T47D (cell line): ENCODE measurements around the gene FIP1L1.
"Not testable (repeated sequence)": the region's sequence is repeated elsewhere in the genome, so short reads cannot be mapped to it uniquely, and the experiment has no call there.

Experiments
- DNase-seq, 2 experiments: peaks; one replicate each; pipeline versions ENCODE4 v3.0.0 to v3.0.0-alpha.2; 2011 to 2012; ENCODE audit warnings: low read depth in 1 of 2, low spot score in 1 of 2
- JUND ChIP-seq: IDR thresholded peaks from 2 replicates; pipeline ENCODE4 v1.6.1; 2012; ENCODE audit warnings: low read depth
- in situ Hi-C: cut with HindIII; loops from 2 replicates; pipeline ENCODE4 v1.10.0; 2016; ENCODE audit warnings: low sequenced_read_pairs, low pct_unique_long_range_greater_than_20kb

The FIP1L1 gene

DNA sequence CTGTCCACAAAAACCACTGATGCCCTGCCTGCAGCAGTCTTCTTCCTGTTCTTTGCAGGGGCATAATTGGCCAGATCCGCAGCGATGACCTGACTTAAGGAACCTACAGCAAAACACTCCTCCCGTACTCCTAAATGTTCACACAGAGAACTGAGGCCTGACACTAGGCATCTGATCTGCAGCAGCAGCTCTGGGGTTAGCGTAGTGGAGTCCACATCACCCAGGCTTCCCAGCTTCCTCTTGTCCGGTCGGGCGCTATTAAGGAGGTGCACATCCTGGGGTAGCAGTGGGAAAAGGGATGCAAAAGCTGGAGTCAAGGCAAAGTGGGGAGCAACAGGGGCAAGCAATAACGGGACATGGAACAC is 12.3 kb upstream of the FIP1L1 start:
- DNase-seq = no peak
- TF ChIP-seq JUND = no peak
- in situ Hi-C loops = no loop called here

DNA sequence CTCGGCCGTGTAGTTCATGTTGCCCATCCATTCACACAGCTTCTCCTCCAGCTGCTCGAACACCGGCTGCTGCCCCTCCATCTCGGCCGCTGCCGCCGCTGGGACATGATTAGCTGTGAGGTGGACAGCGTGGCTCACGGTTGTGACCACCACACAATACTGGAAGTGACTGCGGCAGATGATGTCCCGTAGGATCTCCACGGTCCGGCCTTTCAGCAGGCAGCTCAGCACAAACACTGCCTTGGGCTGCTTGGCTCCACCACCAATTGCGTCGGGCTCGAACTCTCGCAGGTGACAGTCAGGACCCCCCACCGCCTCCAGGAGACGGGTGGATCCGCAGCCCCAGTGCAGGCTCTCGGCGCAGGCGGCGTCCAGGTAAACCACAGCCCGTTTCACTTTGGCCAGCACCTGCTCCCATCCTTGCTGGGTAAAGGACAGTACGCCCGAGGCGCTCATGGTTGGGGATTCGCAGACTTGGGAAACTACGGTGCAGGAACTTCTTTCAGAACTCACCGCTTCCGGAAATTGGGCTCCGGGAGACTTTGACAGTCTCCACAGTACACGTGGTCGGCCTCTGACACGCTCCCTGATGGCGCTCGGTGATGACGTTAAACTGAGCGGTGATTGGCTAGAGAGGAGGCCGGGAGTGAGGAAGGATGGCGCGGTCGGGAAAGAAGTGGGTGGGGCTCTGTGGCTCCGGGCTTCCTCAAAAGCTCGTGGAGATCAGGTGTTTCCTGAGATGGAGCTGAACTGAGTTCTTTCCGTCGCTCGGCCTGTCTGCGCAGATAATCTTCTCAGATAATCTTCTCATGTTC is 11.7 kb upstream of the FIP1L1 start, which contains the start of gene SCFD2:
Gene SCFD2, minus strand, starts transcription at position 576 of the 815 bp plus-strand sequence.
- DNase-seq = peak; percentile 83 to 97
- in situ Hi-C loops = no loop called here
- TF ChIP-seq JUND = no peak

DNA sequence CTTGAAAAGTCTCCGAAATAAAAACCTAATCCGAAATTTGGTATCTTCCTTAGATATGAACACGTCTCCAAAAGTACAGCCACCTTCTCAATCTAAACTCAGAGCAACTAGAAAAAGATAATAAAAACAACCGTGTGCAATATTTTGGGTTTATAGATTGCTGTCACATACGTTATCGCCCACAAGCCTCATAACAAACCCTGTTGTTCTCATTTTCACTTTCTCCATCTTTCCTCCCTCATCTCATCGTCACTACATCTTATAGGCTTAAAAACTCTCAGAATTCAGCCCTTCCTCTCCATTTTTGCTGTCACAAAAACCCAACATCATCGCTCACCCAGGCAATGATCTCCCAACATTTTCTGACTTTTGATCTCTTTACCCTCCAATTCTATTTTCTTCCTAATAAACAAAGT is 11.1 kb upstream of the FIP1L1 start:
- TF ChIP-seq JUND = no peak
- in situ Hi-C loops = no loop called here

DNA sequence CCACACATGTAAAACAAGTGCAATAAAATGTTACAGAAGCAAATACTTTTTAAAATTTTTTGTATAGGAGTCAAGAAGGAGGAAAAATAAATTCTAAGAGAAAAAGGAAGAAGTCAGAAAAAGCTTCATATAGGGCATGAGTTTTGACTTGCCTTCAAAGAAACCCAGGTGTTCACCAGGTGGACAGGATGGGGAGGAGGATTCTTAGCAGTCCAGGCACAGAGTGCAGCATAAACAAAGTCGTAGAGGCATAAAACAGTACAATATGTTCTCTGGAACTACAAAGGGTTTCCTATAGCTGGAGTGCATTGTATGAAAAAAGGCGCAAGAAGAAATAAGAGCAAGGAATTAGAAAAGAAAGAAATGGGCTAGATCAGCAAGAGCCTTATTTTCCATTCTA is 9.7 kb upstream of the FIP1L1 start:
- no peak for TF ChIP-seq JUND
- in situ Hi-C loops = no loop called here
- DNase-seq = no peak

More for the DNA sequence above, 11.1 kb upstream of the FIP1L1 start:
- no peak for DNase-seq

DNA sequence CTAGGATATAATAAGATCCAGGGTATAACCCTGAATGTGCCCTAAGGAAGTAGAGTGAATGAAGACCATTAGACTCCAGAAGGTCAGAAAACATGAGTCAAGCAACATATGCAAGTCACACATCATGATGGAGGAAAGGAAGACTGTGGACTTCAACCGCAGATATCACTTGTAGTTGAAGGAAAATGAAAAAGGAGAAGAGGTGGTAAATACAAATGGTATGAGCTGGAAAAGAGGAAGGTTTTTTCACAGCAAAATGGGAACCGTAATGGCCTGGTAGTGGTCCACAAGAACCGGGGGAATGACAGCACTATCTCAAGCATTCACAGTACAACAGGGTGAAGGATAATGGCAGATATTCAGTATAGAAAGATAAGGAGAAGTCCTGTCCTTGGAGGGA is 6.4 kb upstream of the FIP1L1 start:
- TF ChIP-seq JUND = no peak
- DNase-seq = no peak
- in situ Hi-C loops = no loop called here

DNA sequence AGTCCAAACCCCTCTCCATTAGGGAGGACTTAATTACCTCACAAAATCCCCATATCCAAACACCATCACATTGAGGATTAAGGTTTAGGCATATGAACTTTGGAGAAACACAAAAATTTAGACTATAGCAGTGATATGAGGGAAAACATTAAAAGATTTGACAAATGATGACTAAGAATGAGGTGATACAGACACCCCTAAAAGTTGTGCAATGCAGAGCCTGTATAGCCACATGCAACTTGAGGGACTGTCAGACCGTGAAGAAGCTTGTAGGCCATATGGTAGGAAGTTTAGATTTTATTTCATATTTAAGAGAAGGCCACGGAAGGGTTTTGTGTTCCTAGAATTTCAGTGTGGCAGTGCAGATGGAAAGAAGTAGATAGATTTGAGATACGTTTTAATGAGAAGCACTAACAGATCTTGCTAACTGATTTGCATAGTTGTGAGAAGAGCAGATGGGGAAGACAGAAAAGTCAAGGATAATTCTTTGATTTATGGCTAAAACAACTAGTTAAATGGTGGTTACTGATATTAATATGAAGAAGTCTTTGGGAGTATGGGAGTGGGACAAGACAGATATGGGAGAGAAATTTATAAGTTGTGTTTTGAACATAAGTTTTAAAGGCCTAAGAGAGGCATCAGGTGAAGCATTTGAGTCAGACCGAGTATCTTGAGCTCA is 5.5 kb upstream of the FIP1L1 start:
- DNase-seq = no peak

DNA sequence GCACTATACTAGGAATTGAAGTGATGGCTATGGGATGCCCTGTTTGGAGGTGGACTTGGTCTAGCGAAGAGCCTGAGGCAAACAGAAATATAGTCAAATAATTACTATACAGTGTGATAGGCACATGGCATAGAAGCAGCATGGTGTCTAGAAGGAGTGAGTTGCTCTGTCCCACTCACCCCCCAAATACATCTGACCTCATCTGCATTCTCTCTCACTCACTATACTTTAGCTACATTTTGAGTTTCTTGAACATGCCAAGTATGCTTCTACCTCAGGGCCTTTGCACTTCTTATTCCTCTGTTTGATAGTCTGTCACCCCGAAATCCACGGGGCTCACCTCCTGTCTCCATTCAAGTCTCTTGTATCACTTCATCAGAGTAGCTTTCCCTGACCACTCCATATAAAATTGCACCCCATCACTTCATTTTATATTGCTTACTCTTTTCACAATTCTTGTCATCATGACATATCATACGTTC is 2.6 kb upstream of the FIP1L1 start:
- in situ Hi-C loops = no loop called here
- no peak for DNase-seq
- no peak for TF ChIP-seq JUND

More for the DNA sequence above, 5.5 kb upstream of the FIP1L1 start:
- in situ Hi-C loops = no loop called here
- TF ChIP-seq JUND = no peak

DNA sequence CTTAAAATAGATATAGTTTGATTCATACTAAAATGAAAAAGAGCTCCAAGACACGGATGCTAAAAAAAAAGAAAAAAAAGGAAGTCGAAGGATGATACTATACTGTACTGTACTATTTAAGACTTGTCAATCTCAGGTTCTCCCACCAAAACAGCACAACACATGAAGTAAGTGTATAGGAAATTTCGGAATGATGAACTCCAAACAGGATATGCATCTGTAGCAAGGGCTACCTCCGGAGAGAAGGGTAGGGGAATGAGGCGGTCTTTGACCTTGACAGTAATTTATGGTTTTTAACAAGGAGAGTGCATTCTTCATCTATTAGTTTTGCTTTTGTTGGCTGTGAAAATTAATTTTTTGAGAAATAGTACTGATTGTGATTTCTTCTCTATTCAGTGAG is 541 bp upstream of the FIP1L1 start:
- no peak for TF ChIP-seq JUND
- in situ Hi-C loops = no loop called here
- no peak for DNase-seq

DNA sequence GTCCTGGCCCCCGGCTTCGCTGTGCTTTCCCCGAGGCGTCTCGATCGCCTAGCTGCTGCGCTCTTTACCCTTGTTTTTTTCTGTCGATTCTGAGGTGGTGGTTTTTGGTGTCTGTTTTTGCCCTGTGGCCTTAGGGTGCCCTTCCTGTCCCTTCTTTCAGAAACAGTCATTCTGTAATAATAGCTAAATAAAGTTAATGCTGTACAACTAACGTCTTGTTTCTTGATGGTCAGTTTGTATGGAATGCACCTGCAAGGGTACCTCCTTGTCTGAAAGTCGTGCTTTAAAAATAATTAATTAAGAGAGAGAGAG is 686 bp downstream of the FIP1L1 start:
- in situ Hi-C loops = no loop called here
- TF ChIP-seq JUND = no peak
- no peak for DNase-seq

DNA sequence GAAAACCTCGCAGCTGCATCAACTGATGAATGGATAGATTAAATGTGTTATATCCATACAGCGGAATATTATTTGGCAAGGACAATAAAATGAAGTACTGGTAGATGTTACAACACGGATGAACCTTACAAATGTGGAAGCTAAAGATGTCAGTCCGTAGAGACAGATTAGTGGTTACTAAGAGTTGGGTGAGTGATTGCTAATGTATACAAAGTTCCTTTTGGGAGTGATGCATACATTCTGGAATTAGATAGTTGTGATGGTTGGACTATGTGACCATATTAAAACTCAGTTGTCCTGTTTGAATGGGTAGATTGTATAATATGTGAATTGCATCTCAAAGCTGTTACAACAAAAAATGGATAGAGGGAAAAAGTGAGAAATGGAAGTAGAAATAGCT is 2.8 kb downstream of the FIP1L1 start:
- no peak for DNase-seq
- in situ Hi-C loops = no loop called here
- no peak for TF ChIP-seq JUND

DNA sequence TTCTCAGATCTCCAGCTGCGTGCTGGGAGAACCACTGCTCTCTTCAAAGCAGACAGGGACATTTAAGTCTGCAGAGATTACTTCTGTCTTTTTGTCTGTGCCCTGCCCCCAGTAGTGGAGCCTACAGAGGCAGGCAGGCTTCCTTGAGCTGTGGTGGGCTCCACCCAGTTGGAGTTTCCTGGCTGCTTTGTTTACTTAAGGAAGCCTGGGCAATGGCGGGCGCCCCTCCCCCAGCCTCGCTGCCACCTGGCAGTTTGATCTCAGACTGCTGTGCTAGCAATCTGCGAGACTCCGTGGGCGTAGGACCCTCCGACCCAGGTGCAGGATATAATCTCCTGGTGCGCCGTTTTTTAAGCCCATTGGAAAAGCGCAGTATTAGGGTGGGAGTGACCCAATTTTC is 32.0 kb downstream of the FIP1L1 start:
- DNase-seq, in situ Hi-C loops: not testable (repeated sequence)

DNA sequence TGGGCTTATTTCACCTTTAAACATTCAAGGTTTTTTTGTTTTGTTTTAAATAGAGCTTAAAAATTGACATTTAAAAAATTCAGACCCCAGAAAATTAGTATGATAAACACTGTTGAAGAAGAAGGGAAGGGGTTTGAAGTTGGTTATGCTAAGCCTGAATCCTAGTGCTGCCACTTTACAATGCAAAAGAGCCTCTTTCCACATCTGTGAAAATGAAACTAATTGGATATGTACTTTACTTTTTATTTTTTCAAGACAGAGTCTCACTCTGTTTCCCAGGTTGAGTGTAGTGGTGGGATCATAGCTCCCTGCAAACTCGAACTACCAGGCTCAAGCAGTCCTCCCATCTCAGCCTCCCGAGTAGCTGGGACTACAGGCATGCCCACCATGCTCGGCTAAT is 41.8 kb downstream of the FIP1L1 start:
- in situ Hi-C loops = no loop called here
- DNase-seq = no peak
- TF ChIP-seq JUND = no peak

DNA sequence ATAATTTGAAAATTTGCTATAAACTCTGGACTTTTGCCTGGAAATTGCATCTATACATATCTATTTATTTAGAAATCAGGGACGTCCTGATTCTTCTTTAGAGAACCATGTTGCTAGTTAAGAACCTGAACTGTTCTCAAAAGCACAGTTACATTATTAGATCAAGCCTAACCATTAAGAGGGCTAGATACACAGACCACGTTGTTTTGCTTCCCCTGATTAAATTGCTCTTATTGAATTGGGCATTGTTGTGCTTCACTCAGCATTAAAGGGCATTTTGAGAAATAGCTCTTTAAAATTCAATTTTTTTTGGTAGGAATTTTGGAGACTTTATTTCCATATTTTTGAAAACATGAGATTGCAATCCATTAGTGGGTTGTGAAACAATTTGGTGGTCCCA is 44.4 kb downstream of the FIP1L1 start:
- TF ChIP-seq JUND = no peak
- DNase-seq = no peak
- in situ Hi-C loops = no loop called here
